ENCODE measurements around the gene APBA1.

- TF ChIP-seq CTCF (IDR thresholded peaks at IDR 0.05; ENCODE audit: low read depth, low read length) = no peak
- no peak for TF ChIP-seq POLR2A (IDR thresholded peaks at IDR 0.05; ENCODE audit: extremely low read depth, insufficient read length)
- no peak for TF ChIP-seq MAX (IDR thresholded peaks at IDR 0.05; ENCODE audit: low read depth, low read length)
- no peak for TF ChIP-seq MYC (IDR thresholded peaks at IDR 0.05; ENCODE audit: low read depth, low read length)
Measured at GRCh38 chr9:69443178-69443577, 229.0 kb downstream of the APBA1 start.

Measured in NB4 (cell line).